HG02610 (cell line): ENCODE results near the gene DEAF1.

Experiments used
- ATAC-seq: cut with Tn5 transposase; IDR thresholded peaks from one replicate; pipeline ENCODE4 v1.9.1; 2021; ENCODE audit warnings: mild to moderate bottlenecking, moderate library complexity; ENCODE audit not compliant: unreplicated experiment

The DEAF1 gene

DNA sequence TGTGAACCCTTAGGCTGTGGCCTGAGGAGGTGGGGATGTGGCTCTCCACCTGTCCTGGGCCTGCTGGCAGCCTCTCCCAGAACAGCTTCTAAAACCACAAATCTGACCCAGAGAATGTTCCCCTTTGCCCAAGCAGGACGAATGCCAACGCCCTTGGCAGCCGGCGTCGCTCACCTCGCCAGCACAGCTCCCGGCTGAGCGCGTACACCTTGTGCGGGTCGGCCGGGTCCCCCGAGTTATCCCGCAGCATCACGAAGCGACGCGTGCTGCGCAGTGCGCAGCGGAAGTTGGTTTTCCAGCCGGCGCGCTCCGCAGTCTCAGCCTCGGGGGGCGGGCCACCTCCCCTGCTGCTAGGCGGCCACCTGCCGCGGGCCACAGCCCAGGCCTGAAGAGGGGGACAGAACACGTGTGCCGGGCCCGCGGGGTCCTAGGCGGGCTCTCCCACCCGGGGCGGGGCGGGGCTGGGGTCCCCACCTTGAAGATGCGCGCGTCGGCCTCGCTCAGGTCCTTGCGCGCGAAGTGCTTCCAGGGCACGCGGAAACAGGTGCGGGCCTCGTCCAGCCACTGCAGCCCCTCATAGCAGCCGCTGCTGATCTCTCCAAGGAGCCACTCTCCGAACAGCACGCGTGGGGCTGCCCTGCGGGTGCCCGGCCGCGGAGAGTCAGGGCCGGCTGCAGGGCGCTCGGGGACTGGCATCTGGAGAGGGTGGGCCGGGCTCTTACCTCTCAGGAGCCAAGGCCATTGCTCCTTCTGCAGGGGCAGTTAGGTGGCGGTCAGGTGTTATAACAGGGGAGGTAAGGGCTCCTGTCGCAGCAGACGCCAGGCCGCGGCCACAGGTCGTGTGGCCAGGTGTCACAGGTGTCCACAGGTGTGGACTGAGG, 80.2 kb downstream of the DEAF1 start:
- no peak for ATAC-seq

DNA sequence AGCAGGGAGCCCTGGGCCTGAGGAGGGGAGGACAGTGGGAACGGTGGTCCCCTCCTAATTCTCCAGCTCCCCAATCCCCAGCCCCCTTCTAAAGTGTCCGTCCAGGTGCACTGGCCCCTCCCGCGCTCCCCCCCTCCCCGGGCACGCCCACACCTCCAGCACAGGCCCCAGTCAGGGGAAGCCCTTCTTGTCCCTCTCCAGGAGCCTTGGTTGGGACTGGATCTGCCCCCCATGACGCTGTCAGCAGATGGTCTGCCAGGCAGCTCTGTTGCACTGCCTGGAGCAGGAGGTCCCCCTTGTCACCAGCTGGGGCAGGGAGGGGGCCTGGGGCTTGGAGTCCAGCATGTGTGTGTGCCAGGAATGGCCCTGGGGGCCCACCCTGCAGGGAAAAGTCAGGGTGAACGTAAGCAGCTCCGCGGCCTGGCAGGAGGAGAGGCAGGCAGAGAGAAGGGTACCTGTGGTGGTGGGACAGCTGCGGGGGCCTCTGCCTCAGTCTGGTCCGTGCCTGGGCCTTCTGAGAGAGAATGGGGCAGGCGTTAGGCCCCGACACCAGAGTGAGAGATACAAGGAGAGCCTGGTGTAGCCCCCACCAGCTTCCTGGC, 80.9 kb downstream of the DEAF1 start:
- ATAC-seq: no peak

DNA sequence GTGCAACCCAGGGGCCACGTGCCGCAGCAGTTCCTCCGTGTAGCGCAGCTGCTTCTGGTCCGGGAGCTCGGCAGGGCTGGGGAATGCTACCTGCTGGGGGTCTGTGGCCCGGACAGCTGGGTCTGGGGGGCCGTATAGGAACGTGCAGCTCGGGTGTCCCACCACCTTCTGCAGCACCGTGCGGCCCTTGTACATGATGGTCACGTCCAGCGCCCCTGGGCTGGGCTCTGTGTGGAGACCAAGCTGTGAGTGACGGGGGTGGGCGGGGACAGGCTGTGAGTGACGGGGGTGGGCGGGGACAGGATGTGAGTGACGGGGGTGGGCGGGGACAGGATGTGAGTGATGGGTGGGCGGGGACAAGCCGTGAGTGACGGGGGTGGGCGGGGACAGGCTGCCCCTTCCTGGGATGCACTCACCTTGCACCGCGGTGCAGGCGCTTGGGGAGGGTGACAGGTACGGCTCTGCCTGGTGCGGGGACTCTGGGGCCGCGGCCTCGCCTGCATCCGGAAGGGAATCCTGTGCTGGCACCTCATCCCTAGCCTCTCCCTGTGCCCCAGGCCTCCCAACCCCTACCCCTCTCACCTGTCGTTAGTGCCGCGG, 81.6 kb downstream of the DEAF1 start:
- no peak for ATAC-seq

DNA sequence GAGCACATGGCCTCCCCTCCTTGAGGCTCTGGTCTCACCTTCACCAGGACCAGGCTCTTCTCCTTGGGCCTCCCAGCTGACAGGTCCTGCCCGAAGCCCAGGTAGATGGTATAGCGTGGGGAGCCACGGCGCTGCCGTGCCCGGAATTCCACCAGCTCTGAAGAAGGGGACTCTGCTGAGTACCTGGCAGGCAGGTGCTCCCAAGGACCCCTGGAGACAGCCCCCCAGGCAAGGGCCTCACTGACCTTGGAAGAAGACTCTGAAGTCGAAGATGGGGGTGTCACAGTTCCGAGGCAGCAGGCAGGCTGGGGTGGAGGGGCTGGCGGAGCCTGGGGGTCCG, 82.1 kb downstream of the DEAF1 start:
- no peak for ATAC-seq

DNA sequence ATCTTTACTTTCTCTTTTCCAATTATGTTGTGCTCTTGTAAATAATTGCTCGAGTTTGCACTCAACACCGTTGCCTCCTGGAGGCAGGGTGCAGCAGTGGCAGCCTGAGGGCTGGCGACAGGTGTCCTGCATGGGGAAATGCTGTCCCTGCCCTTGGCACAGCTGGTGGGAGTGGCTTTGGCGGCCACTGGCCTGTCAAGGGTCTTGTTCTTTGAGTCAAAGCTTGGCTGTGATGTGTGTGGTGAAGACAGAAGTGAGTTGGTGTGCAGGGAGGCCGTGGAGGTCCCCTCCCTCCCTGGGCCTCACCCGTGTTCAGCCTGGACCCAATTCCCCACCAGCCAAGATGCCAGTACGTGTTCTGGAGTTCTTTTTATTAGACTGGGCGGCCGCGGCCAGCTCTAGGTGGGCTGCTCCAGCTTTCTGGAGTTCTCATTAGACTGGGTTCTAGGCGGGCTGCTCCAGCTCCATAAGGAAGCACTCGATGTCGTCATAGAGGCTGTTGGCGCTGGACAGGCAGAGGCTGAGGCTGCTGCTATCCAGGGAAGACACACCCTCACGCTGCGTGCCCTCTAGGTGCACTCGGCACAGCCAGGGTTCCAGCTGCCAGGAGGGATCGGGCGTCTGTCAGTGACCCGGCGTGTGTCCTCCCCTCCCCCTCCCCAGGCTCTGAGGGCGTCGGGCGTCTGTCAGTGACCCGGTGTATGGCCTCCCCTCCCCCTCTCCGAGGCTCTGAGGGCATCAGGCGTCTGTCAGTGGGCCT, 82.6 kb downstream of the DEAF1 start:
- ATAC-seq: no peak

DNA sequence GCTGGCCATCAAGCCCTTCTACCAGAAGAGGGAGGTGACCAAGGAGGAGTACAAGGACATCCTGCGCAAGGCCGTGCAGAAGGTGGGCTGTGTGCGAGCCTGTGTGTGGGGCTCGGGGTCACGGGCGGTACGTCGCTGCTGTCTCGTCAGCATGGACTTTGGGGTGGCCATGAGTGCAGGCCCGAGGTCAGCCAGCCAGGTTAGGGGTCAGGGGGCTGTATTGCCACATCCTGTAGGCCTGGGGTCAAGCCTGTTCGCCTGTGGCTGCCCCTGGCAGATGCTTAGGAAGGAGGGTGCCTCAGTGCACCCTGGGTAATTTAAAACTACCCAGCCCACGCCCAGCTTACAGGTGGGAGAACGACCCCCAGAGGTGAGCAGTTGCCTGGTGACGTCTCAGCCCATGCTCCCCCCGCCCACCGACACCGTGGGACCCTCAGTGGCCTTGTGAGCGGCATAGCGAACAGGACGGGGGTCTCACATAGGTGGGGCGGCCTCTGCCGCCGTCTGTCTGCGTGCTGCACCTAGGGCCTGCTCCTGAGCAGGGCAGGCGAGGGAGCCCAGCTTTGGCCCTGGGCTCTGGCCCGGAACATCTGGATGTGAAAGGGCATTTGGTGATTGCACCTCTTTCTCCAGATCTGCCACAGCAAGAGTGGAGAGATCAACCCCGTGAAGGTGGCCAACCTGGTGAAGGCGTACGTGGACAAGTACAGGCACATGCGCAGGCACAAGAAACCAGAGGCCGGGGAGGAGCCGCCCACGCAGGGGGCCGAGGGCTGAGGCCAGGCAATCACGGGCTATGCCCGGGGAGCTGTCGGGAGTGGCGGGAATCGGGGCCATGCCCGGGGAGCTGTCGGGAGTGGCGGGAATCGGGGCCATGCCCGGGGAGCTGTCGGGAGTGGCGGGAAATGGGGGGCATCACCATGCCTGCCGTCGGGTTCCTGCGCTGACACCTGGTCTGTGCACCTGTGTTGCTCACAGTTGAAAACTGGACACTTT, 83.7 kb downstream of the DEAF1 start:
- no peak for ATAC-seq

DNA sequence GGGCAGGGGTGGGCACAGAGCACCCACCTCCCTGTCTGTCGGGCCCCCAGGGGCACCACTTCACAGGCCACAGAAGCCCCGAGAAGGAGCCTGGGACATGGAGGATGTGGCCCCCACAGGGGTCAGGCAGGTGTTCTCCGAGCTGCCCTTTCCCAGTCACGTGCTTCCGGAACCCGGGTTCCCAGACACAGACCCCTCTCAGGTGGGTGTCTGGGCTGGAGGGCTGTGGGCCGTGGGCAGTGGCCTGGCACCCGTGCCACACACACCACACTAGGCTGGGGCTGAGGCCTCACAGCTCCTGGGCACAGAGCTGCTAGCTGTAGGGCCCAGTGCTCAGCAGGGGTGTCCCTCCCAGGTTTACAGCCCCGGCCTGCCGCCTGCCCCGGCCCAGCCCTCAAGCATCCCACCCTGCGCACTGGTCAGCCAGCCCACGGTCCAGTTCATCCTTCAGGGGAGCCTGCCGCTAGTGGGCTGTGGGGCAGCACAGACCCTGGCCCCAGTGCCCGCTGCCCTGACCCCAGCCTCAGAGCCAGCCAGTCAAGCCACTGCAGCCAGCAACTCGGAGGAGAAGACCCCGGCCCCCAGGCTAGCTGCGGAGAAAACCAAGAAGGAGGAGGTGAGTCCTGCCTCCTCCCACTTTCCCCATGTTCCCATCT, 84.7 kb downstream of the DEAF1 start:
- ATAC-seq: no peak

DNA sequence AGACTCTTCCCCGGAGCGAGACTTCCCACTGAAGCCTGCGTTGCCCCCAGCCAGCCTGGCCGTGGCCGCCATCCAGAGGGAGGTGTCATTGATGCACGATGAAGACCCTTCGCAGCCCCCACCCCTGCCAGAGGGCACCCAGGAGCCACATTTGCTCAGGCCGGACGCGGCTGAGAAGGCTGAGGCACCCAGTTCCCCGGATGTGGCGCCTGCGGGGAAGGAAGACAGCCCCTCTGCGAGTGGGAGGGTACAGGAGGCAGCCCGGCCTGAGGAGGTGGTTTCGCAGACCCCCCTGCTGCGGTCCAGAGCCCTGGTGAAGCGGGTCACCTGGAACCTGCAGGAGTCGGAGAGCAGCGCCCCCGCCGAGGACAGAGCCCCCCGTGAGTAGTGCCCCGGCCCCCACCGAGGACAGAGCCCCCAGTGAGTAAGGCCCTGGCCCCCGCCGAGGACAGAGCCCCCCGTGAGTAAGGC, 85.6 kb downstream of the DEAF1 start:
- ATAC-seq: no peak

DNA sequence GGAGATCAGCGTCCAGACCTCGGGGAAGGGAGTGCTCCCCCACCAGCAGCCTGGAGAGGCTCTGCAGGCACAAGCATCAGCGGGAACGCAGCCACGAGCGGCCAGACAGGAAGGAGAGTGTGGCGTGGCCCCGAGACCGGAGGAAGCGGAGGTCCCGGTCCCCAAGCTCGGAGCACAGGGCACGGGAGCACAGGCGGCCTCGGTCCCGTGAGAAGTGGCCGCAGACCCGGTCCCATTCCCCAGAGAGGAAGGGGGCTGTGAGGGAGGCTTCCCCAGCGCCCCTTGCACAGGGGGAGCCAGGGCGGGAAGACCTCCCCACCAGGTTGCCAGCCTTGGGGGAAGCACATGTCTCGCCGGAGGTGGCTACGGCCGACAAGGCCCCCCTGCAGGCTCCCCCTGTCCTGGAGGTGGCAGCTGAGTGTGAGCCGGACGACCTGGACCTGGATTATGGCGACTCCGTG, 86.2 kb downstream of the DEAF1 start:
- ATAC-seq: no peak

DNA sequence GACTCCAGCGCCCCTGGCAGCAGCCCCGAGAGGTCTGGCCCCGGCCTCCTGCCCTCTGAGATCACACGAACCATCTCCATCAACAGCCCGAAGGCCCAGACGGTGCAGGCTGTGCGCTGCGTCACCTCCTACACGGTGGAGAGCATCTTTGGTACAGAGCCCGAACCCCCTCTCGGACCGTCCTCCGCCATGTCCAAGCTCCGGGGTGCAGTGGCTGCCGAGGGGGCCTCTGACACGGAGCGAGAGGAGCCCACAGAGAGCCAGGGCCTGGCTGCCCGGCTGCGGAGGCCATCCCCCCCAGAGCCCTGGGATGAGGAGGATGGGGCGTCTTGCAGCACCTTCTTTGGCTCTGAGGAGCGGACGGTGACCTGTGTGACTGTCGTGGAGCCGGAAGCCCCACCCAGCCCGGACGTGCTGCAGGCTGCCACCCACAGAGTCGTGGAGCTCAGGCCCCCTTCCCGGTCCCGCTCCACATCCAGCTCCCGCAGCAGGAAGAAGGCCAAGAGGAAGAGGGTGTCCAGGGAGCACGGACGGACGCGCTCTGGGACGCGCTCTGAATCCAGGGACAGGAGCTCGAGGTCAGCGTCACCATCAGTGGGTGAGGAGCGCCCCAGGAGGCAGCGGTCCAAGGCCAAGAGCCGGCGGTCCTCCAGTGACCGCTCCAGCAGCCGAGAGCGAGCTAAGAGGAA, 86.9 kb downstream of the DEAF1 start:
- ATAC-seq: no peak

DNA sequence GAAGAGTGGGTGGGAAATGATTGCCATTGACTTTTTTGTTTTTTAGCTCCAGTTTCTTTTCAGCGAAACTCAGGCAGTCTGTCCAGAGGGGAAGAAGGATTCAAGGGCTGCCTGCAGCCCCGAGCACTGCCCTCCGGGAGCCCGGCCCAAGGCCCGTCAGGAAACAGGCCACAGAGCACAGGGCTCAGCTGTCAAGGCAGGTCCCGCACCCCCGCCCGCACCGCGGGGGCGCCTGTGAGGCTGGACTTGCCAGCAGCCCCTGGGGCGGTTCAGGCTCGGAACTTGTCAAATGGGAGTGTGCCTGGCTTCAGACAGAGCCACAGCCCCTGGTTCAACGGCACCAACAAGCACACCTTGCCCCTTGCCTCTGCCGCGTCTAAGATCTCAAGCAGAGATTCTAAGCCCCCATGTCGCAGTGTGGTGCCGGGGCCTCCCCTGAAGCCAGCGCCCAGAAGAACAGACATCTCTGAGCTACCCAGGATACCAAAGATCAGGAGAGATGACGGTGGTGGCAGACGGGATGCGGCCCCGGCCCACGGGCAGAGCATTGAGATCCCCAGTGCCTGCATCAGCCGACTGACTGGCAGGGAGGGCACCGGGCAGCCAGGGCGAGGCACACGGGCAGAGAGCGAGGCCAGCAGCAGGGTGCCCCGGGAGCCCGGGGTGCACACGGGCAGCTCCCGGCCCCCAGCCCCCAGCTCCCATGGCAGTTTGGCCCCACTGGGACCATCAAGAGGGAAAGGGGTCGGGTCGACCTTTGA, 87.8 kb downstream of the DEAF1 start:
- ATAC-seq: no peak

DNA sequence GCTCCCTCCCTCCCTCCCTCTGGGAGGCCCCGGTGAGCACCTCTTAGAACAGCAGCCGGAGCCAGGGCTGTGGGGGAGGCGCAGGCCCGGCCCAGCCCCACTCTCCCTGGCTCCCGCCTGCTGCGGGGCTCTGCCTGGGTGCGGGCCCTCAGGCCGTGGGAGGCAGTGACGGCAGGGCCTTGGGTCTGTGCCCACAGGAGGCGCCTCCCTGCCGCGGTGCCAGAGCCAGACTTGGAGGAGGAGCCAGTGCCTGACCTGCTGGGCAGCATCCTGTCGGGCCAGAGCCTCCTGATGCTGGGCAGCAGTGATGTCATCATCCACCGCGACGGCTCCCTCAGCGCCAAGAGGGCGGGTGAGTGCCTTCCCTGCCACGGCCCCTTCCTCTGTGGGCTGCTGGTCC, 88.8 kb downstream of the DEAF1 start:
- no peak for ATAC-seq

DNA sequence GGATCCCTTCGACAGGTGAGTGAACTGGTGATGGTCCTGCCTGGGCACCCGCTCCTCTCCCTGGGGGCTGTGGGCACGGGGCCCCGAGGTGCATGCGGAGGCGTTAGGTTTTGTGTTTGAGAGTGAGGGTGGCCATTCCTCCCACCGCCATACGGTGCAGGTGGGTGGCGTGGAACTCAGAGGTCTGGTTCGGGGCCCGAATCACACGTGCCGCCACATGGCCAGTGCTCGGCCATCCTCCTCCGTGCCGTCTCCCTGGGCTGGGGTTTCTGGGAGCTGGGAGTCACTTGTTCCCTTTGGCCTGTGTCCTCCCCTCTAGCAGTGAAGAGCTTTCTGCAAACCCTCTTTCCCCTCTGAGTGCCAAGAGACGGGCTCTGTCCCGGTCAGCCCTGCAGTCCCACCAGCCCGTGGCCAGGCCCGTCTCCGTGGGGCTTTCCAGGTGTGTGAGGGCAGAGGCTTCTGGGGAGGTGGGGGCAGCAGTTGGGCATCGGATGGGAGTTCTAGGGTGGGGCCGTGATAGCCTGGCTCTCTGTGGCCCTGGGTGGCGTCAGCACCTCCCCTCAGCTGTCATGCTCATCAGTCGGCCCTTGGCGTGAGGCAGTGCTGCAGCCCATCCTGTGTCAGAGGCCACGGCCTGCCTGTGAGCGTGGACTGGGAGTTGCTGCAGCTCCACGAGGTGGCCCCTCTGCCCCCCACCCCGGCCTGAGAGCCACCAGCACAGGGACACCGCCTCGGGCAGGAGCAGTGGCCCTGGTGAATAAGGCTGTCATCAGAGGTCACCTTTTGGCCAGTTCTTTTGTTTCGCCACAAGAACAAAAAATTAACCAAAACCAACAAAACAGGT, 89.5 kb downstream of the DEAF1 start:
- ATAC-seq: no peak

DNA sequence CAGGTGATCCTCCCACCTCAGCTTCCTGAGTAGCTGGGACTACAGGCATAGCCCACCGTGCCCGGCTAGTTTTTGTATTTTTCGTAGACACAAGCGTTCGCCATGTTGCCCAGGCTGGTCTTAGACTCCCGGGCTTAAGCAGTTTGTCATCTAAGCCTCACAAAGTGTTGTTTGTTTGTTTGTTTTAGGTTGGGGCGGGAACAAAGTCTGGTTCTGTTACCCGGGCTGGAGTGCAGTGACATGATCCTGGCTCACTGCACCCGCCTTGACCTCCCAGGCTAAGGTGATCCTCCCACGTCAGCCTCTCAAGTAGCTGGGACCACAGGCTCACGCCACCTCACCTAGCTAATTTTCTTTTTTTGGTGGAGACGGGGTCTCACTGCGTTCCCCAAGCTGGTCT, 91.9 kb downstream of the DEAF1 start:
- ATAC-seq: no peak

DNA sequence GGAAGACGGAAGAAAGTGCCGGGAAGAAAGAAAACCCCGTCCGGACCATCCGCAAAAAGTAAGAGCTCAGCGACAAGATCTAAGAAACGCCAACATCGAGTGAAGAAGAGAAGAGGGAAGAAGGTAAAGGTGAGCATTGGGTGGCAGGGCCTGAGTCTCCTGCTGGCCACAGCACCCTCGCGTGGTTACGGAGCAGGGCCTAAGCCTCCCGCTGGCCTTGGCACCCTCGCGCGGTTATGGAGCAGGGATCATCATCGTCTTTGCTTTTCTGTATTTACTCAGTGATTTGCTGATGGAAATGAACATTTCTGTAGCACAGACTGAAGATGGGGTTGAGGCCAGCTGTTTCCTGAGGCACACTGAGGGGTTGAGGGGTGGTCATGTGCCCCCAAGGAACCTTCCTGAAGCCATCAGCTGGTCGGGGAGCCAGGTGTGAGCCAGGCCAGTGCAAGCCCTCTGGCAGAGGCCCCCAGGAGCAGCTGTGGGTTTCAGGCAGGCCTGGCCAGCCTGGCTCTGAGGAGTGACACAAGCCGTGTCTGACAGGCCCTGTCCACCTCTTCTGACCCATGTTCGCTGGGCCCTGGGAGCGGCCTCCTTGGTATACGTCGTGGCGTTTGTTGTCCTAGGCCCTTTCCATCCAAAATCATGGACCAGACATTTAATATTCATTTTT, 93.3 kb downstream of the DEAF1 start:
- no peak for ATAC-seq

DNA sequence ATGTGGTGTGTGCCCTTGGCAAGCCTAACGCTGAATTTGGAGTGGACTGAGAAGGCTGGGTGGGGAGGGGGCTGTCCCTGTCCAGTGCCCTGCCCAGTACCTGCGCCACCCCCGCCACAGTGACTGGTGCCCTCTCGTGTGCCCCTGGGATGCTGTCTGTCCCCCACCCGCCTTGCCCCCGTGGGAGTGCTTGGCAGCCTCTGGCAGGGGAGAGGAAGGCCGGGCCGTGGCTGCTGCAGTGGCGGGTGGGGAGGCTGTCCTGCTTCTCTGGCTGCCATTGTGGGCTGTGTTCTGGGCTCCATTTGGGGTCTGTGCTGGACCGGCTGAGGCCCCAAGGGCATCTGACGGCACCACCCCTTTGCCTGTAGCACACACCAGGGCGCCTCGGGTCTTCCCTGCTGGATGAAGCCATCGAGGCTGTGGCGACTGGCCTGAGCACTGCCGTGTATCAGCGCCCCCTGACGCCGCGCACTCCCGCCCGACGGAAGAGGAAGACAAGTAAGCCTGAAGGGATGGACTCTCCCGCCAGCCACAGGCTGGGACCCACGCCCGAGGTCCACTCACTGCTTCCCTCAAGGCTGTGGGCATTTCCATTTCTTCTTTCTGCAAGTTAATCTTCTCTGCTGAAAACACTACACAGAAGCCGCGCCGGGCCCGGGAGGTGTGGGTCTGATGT, 96.9 kb downstream of the DEAF1 start:
- ATAC-seq: no peak
